SH-SY5Y (cell line): ENCODE measurements around the gene KANSL1.

Source experiments
- GATA2 ChIP-seq: IDR thresholded peaks from 2 replicates; pipeline ENCODE4 v1.6.1; 2011; ENCODE audit warnings: mild to moderate bottlenecking, low read depth, low read length
- GATA3 ChIP-seq: IDR thresholded peaks from 2 replicates; pipeline ENCODE4 v1.6.1; 2011; ENCODE audit warnings: low read depth, mild to moderate bottlenecking, low read length, moderate library complexity

DNA sequence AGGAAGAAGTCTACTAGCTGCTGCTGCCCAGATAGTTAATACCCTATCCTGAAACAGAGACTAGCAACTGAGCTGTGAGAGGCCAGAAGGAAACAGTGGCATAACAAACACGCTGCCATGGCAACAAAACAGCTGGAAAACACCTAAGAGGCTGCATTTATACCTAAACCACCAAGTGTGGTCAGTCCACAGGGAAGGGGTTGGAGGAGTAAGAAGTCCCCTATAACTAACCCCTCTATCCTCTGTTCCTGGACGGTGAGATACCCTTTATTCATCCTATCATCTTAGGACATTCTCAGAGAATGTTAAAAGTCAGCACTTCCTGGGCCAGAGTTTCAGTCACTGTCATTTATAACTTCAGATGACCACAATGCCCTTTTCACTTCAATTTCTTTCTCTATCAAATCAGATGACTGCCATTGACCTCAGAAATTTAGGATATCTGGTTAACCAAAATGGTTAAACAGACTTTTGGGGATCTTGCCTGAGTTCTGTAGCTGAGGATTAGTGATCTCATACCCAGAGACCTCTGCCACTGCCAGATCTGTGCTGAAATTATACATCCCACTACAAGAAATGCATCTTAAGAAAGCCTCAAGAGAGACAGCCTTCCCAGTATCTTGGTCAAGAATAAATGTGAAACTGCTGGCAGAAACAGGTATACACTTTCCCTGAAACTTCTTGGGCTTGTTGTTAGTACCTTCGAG is 158.0 kb downstream of the KANSL1 start:
- no peak for TF ChIP-seq GATA3
- no peak for TF ChIP-seq GATA2
